Central memory CD8-positive, alpha-beta T cell (primary cell): ENCODE measurements around the gene PLRG1.
"Not testable (repeated sequence)": the region's sequence is repeated elsewhere in the genome, so short reads cannot be mapped to it uniquely, and the experiment has no call there.

ENCODE experiments used
- ATAC-seq: fragments of 150-1000 bp; cut with Tn5 transposase; replicated peaks from 2 replicates; pipeline ENCODE4 v1.10.0; 2022; ENCODE audit warnings: mild to moderate bottlenecking, moderate FRiP score, moderate number of reproducible peaks; ENCODE audit not compliant: poor library complexity, severe bottlenecking; ENCODE audit errors: extremely low read depth
- DNase-seq, 2 donors: peaks; one replicate each; pipeline ENCODE4 v3.0.0; 2021; ENCODE audit warnings: low spot score in 2 of 2
- H3K27ac Mint-ChIP-seq: one replicate; pipeline ENCODE4 v1.8.0; 2022; ENCODE audit warnings: low read depth, mild to moderate bottlenecking, moderate library complexity, mixed read lengths
- H3K27me3 Mint-ChIP-seq: one replicate; pipeline ENCODE4 v1.8.0; 2022; ENCODE audit warnings: mixed read lengths
- H3K36me3 Mint-ChIP-seq: one replicate; pipeline ENCODE4 v1.8.0; 2022; ENCODE audit warnings: mild to moderate bottlenecking, moderate library complexity, mixed read lengths; ENCODE audit not compliant: insufficient read depth
- H3K4me1 Mint-ChIP-seq: one replicate; pipeline ENCODE4 v1.8.0; 2022; ENCODE audit warnings: mixed read lengths
- H3K4me3 Mint-ChIP-seq: one replicate; pipeline ENCODE4 v1.8.0; 2022; ENCODE audit warnings: mild to moderate bottlenecking, moderate library complexity, mixed read lengths
- H3K9me3 Mint-ChIP-seq: one replicate; pipeline ENCODE4 v1.8.0; 2022; ENCODE audit warnings: mixed read lengths

Gene PLRG1

GRCh38 chr4:154549894-154550790 lies at the start of gene PLRG1:
PLRG1 (minus strand) TSS chr4:154550400; CDS start chr4:154550308, 92 bp downstream.
- peak; percentile 94 to 97 for DNase-seq
- H3K36me3 Mint-ChIP-seq = peaks cover 19% of the 10 kb centered on the region
- H3K4me1 Mint-ChIP-seq = peaks cover 26% of the 10 kb centered on the region
- H3K27ac Mint-ChIP-seq = peak within 1 kb of the TSS; percentile 95
- peak; percentile 96 for ATAC-seq
- H3K4me3 Mint-ChIP-seq = peak within 1 kb of the TSS; percentile 97
- no peaks in the 10 kb centered on the region for H3K27me3 Mint-ChIP-seq
- no peaks in the 10 kb centered on the region for H3K9me3 Mint-ChIP-seq

GRCh38 chr4:154597798-154598774 lies 47.9 kb upstream of the PLRG1 start:
- Mint-ChIP-seq H3K27me3 (peaks cover 17% of the 10 kb centered on the region), H3K9me3 (no peaks in the 10 kb centered on the region), H3K4me1 (no peaks in the 10 kb centered on the region), H3K4me3 (no peak overlapping the region), H3K27ac (no peak overlapping the region), H3K36me3 (no peaks in the 10 kb centered on the region)
- no peak for DNase-seq
- no peak for ATAC-seq

GRCh38 chr4:154597281-154597680 lies 47.1 kb upstream of the PLRG1 start:
- not testable (repeated sequence) for H3K4me3 Mint-ChIP-seq, DNase-seq, H3K27ac Mint-ChIP-seq, H3K36me3 Mint-ChIP-seq, H3K9me3 Mint-ChIP-seq, ATAC-seq, H3K4me1 Mint-ChIP-seq
- H3K27me3 Mint-ChIP-seq = peaks cover 17% of the 10 kb centered on the region

- H3K4me1 Mint-ChIP-seq = no peaks in the 10 kb centered on the region
- H3K4me3 Mint-ChIP-seq = no peak overlapping the region
- ATAC-seq (no peak), DNase-seq (no peak)
- no peak overlapping the region for H3K27ac Mint-ChIP-seq
- no peaks in the 10 kb centered on the region for H3K36me3 Mint-ChIP-seq
- H3K27me3 Mint-ChIP-seq = peaks cover 25% of the 10 kb centered on the region
- H3K9me3 Mint-ChIP-seq = no peaks in the 10 kb centered on the region
These were observed 45.6 kb upstream of the PLRG1 start for GRCh38 chr4:154595807-154596206.

- H3K4me3 Mint-ChIP-seq, H3K36me3 Mint-ChIP-seq, DNase-seq, H3K4me1 Mint-ChIP-seq, H3K9me3 Mint-ChIP-seq, H3K27ac Mint-ChIP-seq, ATAC-seq: not testable (repeated sequence)
- H3K27me3 Mint-ChIP-seq = peaks cover 40% of the 10 kb centered on the region
These were observed 44.1 kb upstream of the PLRG1 start for GRCh38 chr4:154594343-154594742.

- no peaks in the 10 kb centered on the region for H3K4me1 Mint-ChIP-seq
- no peak overlapping the region for H3K27ac Mint-ChIP-seq
- H3K36me3 Mint-ChIP-seq = no peaks in the 10 kb centered on the region
- H3K9me3 Mint-ChIP-seq = no peaks in the 10 kb centered on the region
- no peak overlapping the region for H3K4me3 Mint-ChIP-seq
- peaks cover 44% of the 10 kb centered on the region for H3K27me3 Mint-ChIP-seq
- no peak for DNase-seq
- ATAC-seq = no peak
These were observed 43.7 kb upstream of the PLRG1 start for GRCh38 chr4:154593868-154594267.

DNA sequence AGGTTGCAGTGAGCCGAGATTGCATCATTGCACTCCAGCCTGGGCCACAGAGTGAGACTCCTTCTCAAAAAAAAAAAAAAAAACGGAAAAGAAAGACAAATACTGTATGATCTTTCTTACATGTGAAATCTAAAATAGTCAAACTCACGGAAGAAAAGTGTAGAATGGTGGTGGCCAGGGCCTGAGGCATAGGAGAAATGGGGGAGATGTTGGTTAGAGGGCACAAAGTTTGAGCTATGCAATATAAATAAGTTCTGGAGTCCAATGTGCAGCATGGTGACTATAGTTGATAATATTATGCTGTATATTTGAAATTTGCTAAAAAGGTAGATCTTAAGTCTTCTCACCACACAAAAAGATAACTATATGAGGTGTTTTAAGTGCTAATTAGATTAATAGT lies 41.7 kb upstream of the PLRG1 start:
- no peaks in the 10 kb centered on the region for H3K9me3 Mint-ChIP-seq
- no peaks in the 10 kb centered on the region for H3K36me3 Mint-ChIP-seq
- H3K27me3 Mint-ChIP-seq = peaks cover 55% of the 10 kb centered on the region
- DNase-seq = no peak
- H3K27ac Mint-ChIP-seq = no peak overlapping the region
- no peaks in the 10 kb centered on the region for H3K4me1 Mint-ChIP-seq
- no peak overlapping the region for H3K4me3 Mint-ChIP-seq
- ATAC-seq = no peak

DNA sequence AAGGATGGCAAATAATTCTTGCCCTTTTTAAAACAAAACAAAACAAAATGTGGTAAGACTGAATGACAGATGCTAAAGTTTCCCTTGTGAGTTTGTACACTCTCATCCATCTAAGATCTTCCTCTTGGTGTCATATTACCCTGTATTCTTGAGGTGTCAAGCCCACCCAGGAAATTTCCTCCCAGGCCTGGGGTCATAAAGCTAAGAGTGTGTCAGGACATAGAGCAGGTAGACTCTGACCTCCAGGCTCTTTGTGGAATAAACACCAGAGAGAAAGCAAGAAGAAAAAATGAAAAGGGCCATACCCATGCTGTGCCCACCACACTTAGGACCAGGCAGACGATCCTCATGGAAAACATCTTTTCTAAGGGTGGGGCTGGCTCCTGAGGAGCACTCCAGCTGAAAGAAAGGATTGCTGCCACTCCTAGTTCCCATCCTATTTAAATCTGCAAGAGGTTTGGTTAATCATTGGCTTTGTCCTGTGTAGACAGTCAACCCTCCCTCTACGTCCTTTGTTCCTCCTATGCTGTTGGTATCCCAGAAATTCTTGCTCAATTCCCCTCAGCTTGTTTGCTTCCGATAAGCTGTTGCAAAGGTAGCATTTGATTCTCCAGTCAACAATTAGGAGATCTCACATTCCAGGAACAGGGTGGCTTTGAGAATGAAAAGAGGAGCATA lies 40.3 kb upstream of the PLRG1 start, which contains the start of gene FGA:
FGA (minus strand) TSS at position 414 of the 678 bp plus-strand sequence; CDS start at position 359, 55 bp downstream.
- Mint-ChIP-seq H3K27me3 (peaks cover 69% of the 10 kb centered on the region), H3K27ac (no peak within 1 kb of the TSS), H3K4me1 (no peaks in the 10 kb centered on the region), H3K36me3 (no peaks in the 10 kb centered on the region), H3K4me3 (no peak within 1 kb of the TSS), H3K9me3 (no peaks in the 10 kb centered on the region)
- DNase-seq (no peak), ATAC-seq (no peak)

DNA sequence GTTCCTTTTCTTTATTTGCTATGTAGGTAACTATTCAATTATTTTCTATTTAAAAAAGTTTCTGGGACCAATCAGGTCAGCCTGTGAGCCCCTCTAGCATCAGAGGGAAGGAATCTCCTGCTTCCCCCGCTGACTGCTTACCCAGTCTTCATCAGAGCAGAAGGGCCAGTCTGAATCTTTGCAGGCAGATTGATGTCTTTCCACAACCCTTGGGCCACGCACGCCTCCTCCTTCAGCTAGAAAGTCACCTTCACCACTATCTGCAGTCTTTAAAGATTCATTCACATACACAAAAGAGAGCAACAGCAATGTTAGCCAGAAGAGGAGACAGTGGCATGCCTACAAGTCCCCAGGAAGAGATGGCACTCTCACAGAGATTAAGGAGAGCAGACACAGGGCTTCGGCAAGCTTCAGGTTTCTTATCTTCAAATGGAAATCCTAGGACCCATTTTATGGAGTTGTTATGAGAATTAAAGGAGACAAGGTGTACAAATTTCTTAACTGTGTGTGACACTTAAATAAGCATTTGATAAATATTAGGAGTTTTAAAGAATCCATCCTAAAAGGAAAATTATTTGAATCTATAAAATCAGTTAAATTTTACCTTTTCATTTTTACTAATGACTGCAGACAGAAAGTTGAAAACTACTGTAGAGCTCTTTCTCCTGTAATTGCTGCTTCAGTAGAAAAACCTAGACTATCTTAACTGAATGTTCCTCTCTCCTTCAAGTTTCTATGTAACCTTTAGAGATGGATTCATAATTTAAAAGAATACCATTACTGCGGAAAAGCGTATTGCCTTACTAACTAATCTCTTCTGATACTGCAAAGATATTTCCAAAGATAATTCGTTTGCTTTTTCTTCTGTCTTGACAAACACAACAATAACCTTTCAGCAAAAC lies 39.3 kb upstream of the PLRG1 start:
- Mint-ChIP-seq H3K4me1 (no peaks in the 10 kb centered on the region), H3K27me3 (peaks cover 77% of the 10 kb centered on the region), H3K9me3 (no peaks in the 10 kb centered on the region), H3K27ac (no peak overlapping the region), H3K36me3 (no peaks in the 10 kb centered on the region), H3K4me3 (no peak overlapping the region)
- ATAC-seq (no peak), DNase-seq (no peak)

- Mint-ChIP-seq H3K27me3 (peaks cover 79% of the 10 kb centered on the region), H3K4me1 (no peaks in the 10 kb centered on the region), H3K4me3 (no peak overlapping the region), H3K27ac (no peak overlapping the region), H3K36me3 (no peaks in the 10 kb centered on the region), H3K9me3 (no peaks in the 10 kb centered on the region)
- ATAC-seq (no peak), DNase-seq (no peak)
These were observed 38.0 kb upstream of the PLRG1 start for GRCh38 chr4:154588198-154588597.

- no peak overlapping the region for H3K4me3 Mint-ChIP-seq
- ATAC-seq (no peak), DNase-seq (no peak)
- H3K9me3 Mint-ChIP-seq = no peaks in the 10 kb centered on the region
- no peak overlapping the region for H3K27ac Mint-ChIP-seq
- no peaks in the 10 kb centered on the region for H3K4me1 Mint-ChIP-seq
- H3K27me3 Mint-ChIP-seq = peaks cover 65% of the 10 kb centered on the region
- H3K36me3 Mint-ChIP-seq = no peaks in the 10 kb centered on the region
These were observed 36.3 kb upstream of the PLRG1 start for GRCh38 chr4:154586296-154587033.
